ENCODE measurements around the gene CDC123.
A peak's percentile ranks its signal among the peaks of the same experiment; 100 is the strongest.
"Not testable (repeated sequence)": the region's sequence is repeated elsewhere in the genome, so short reads cannot be mapped to it uniquely, and the experiment has no call there.

The CDC123 gene

DNA sequence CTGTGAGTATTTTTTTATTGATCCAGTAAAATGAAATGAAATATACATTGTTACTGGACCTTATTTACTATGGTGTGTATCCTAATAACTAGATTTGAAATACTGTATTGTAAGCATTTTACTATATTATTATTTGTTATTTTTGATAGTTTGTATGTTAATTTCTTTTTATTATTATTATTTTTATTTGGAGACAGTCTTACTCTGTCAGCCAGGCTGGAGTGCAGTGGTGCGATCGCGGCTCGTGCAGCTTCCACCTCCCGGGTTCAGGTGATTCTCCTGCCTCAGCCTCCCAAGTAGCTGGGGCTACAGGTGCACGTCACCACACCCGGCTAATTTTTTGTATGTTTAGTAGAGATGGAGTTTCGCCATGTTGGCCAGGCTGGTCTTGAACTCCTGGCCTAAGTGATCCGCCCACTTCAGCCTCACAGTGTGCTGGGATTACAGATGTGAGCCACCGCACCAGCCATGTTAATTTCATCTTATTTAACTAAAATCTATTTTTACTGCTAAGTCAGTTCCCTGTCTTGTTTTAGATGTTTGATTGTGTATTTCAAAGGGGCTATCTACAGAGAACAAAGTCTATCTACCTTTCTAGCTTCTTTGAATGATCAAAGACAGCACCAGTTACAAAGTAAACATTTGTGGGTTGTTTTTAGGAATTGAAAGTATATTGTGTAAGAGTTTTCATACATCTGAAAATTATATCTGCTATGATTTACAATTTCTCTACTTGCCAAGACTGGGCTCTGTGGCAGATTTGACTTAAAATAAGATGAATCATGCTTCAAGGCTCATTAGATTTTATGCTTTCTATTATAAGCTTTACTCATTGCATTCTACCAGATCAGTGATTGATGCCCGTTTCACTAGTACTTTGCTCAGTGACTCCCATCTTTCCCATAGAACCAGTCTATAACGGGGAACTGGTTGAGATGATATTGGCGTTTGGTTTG lies 41.6 kb downstream of the CDC123 start:
- peak; percentile 0 for DNase-seq

DNA sequence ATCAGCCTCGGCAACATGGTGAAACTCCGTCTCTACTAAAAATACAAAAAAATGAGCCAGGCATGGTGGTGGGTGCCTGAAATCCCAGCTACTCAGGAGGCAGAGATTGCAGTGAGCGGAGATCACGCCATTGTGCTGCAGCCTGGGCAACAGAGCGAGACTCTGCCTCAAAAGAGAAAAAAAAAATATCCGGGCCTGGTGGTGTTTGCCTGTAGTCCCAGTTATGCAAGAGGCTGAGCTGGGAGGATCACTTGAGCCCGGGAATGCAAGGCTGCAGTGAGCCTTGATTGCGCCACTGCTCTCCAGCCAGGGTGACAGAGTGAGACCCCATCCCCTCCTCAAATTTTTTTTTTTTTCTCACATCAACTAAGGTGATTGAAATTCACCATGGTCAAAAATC lies 42.8 kb downstream of the CDC123 start:
- DNase-seq: no peak

DNA sequence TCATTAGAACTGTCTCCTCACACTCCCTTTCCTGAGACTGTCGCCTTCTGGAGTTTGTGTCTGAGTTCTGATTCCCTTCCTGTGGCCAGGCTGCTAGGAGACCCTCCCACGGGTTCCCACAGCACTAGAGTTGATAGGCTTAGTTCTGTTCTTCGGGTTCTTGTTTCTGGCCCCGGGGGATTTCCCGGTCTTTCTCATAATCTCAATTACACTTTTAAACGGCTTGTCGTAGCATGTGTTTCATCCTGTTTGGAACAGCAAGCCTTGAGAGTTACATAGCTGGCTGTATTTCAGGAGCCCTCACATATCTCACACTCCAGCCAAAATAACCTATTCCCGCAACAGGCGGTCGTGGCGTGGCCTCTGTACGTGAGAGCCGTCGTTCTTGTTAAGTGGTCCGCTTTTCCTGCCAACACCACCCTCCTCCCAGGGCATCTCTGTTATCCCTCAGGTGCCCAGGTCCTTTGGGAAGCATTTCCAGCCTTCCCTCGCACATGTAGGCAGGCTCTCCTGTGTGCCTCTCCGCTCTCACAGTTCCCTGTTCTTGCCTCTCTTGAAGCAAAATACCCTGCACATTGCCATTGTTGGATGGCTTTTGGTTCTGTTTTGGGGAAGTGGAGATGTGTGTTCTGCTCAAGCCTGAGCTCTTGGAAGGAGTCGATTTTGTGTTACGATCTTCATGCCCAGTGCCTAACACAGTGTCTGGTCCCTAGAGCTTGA lies 46.0 kb downstream of the CDC123 start:
- DNase-seq: no peak

DNA sequence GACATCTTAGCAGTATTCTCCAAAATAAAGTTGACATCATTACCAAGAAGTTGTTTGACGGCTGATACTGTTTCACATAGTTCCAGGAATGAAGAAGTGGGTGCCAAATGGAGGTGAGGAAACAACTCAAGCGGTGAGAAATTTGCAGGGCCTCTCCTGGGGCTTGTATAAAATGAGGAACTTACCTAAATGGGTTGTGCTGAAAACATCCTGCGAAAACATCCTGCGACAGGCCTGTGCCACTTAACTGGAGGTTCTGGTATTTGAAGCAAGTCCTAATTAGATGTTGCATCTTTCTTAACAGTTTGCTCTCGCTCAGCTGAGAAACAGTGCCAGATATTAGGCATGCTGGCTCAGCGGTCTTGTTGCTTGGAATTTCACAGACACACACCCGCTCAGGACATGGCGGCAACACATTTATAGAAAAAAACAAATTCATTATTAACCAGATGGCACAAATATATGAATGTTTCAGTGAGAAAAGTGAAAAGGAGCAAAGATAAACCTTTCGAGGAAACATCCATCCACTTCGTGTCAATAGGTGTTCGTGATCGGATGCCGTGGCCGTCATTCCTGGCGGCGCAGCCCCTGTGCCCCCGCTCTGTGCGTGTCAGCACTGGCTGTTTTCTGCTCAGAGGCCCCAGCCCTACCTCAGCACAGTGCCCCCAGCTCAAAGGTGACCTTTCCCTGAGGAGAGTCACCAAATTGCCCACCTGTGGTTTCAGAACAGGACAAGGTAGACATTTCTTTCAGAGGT lies 48.1 kb downstream of the CDC123 start:
- DNase-seq: no peak

DNA sequence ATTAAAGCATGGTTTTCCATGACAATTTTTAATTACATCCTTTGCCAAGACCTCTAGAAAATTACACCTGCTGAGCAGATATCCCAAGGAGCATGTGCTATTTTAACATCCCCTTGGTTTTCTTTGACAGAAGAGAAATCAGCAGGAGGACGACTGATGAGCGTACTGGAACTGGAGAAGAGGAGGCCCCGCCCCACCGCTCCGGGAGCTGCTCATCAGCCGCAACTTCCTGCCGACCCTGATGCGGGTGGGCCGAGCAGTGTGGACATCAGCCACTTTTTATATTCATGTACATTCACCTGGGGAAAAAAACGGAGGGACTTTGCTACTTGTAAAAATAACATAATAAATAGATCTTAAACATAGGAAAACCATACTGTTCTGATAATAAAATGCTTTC lies 54.2 kb downstream of the CDC123 start:
- no peak for DNase-seq

DNA sequence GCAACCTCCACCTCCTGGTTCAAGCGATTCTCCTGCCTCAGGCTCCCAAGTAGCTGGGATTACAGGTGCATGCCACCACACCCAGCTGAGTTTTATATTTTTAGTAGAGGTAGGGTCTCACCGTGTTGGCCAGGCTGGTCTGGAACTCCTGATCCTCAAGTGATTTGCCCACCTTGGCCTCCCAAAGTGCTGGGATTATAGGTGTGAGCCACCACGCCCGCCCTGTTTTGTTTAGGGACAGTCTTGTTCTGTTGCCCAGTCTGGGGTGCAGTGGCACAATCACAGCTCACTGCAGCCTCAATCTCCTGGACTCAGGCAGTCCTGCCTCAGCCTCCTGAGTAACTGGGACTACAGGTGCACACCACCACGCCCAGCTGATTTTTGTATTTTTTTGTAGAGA lies 54.7 kb downstream of the CDC123 start:
- DNase-seq: not testable (repeated sequence)

DNA sequence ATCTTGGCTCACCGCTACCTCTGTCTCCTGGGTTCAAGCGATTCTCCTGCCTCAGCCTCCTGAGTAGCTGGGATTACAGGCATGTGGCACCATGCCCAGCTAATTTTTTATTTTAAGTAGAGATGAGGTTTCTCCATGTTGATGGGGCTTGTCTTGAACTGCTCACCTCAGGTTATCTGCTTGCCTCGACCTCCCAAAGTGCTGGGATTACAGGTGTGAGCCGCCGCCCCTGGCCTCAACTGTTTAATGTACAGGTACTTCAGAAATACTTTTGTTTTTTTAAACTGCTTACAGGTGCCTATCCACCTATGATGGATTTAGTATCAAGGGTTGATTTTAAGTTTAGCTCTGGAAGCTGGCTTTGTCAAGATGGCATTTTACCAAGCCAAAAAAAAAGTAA lies 55.6 kb downstream of the CDC123 start:
- DNase-seq: no peak

DNA sequence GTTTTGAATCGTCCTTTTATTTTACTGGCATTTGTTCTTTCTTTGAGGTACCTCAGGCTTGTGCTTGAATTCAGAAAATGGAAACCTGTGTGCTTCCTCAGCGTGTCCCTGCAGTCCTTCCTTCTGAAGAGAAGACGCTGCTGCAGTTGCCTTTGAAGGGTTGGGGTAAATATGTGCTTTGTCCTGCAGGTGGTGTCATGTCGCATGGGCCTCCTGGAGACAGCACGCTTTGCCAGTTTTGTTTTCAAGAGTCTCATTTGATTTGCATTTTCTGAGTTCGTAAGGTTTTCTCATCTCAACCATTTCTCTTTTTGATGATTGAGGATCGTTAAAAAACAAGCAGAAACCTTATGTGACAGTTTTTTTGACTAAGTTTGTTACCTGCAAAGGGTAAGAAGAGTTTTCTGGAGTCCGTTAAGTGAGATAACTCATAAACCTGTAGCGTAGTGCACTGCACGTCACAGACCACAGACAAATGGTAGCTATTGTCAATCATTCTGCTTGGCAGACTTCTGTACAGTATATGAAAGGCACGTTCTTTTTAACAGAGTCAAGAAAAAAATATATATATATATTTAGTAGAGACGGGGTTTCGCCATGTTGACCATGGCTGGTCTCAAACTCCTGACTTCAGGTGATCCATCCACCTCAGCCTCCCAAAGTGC lies 57.0 kb downstream of the CDC123 start:
- peak; percentile 38 for DNase-seq

DNA sequence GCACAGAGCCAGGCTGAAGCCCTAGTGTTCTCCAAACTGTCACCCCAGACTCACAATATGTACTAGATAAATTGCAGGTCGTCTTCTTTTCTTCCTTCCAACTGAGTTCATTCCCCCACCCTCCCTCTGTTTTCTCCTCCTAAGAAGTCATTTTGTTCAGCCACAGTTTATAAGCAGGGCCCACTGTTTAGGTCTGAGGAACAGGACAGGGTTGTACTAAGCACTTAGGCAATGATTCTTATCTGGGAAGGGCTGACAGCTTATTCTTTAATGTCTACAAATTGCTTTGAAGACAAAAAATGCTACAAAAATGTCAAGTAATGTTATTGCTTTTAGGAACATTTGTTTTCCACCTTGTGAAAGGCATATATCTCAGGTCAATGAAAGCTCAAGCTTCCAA lies 59.1 kb downstream of the CDC123 start:
- no peak for DNase-seq

DNA sequence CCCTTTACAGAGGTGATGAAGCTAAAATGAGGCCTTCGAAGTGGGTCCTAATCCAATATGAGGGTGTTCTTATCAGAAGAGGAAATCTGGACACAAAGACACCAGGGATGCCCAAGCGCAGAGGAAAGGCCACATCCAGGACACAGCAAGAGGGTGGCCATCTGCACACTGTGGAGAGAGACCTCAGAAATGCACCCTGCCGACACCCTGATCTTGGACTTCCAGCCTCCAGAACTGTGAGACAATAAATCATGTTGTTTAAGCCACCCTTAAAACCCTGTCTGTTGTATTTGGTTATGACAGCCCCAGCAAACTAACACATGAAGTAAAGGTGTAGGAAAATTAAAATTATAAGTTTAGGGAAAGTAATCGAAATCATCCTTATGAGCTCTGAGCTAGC lies 64.0 kb downstream of the CDC123 start:
- no peak for DNase-seq

DNA sequence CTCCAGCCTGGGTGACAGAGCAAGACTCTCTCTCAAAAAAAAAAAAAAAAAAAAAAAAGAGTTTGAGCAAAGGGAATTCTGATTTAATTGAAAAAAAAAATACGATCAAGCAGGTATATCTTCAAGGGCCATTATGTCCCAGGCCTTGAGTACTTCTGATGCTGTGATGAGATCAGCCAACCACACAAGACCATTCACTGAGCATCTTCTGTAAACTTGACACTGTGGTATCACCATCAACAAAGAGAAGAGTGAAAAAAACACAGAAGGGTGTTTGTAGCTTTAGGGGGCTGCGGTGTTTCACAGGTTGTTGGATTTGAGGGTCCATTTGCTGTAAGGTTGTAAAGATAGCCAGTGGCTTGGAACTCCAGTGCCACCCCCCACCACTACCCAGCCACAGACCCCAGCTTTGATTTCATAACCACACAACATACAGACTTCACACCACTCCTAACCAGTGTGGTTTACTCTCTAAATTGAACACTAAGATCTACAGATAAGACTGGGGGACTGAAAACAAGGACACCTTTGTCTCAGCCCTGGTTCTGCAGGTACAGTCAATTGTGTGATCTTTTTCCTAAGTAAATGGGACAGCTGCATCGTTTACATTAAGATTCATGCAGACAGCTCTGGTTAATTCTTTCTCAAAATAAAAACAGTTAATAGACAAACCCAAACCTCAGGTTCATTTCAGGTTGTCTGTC lies 66.4 kb downstream of the CDC123 start:
- DNase-seq: no peak

DNA sequence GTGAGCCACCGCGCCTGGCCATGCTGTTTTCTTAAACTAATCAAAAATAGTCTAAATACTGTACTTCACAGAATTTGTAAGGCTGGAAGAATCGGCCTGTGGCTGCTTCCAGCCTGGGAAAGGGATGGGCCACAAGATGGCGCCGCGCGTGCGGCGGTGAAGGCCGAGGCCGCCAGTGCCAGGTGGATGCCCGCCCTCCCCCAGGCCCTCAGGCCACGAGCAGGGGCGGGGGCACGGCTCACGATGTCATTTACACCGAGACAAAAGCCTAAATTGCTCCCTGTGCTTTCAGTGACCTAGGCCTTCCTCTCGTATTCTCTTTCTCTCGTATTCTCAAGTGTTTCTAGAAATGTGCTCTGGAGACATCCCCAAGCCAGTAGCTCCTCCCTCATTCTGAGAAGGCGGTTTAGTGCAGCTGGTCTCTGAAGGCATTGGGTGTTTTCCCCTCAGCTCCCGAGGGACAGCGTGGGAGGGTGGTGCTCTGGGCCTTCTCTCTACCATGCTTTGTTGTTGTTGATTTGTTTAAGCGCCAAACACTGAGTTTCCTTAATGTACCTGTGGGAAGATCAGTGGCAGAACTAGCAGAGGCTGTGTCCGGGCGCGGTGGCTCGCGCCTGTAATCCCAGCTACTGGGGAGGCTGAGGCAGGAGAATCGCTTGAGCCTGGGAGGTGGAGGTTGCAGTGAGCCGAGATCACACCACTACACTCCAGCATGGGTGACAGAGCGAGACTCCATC lies 68.4 kb downstream of the CDC123 start:
- peak; percentile 93 for DNase-seq

DNA sequence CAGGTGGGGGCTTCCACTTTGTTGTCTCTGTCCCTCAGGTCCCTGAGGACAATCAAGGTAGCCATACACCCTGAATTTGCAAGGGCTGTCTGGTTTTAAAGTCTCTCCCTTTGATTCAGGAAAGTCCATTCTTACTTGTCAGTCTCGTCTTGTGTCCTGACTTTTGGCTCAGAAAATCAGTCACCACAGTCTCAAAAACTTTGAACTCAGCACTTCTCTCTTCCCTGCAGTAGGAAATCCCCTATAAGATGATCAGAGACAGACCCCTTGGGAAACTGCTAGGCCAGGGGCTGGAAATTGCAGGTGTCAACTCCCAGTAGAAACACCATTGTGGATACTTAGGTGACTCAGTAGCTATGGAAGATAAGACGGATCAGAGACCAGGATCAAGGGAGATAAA lies 73.1 kb downstream of the CDC123 start:
- no peak for DNase-seq

DNA sequence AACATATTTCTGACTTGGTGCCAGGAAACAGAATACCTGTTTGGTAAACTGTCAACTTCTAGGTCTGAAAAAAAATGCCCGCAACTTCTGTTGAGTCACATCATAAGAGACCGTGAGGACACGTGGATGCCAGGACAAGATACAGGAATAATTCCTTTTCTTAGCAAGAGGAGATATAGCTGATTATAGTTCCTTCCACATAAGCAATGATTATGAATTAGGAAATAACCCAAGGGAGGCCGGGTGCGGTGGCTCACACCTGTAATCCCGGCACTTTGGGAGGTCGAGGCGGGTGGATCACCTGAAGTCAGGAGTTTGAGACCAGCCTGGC lies 75.2 kb downstream of the CDC123 start:
- no peak for DNase-seq

DNA sequence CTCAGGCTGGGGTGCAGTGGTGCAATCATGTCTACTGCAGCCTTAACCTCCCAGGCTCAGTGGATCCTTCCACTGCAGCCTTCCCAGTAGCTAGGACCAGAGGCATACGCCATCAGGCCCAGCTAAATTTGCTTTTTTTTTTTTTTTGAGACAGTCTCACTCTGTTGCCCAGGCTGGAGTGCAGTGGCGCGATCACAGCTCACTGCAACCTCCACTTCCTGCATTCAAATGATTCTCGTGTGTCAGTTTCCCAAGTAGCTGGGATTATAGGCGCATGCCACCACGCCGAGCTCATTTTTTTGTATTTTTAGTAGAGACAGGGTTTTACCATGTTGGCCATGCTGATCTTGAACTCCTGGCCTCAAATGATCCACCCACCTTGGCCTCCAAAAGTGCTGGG lies 81.9 kb downstream of the CDC123 start:
- not testable (repeated sequence) for DNase-seq

DNA sequence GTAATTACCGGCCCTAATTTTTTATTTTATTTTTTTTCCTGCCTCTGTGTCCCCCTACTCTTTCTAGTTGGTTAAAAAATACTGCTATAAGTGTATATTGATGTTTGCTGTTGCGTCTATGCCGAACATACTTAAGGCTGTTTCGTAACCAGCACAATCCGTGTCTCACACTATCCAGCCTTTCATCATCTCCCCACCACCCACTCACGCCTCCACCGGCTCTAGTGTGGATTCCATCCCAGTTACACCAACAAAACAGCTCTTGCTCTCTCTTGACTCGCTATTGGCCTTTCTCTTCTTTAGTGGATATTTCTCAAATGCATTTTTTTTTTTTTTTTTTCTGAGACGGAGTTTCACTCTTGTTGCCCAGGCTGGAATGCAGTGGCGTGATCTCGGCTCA lies 83.3 kb downstream of the CDC123 start:
- DNase-seq: no peak

DNA sequence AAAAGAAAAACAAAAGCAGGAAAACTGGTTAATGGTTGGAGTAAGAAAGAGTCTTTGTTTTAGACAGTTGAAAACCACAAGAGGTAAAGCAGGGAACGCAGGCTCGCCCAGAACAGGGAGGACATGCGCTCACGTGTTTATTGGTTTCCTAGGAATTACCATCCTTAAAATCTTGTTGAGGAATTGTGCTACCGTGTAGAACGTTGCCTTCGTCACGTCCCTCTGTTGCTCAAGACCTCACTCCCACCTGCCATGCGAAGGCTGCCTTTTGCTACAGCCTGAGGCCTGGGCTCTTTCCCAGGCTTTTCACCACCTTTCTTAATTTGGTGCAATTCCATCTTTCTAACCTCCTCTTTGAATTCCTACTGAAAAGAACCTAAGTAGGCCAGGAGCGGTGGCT lies 91.8 kb downstream of the CDC123 start:
- DNase-seq: no peak

DNA sequence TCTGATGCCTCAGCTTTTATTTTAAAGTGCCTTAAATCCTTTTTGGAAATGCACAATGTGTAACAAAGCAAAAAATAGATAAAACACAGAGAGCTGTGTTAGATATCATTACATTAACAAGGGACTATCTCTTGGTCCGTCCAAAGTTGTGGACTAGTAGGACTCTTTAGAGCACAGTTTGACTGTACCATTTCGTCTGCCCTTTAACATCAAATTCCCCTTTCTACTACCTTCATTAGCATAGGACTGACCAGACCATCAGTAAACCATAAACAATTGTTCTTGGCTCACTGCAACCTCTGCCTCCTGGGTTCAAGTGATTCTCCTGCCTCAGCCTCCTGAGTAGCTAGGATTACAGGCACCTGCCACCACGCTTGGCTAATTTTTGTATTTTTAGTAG lies 101.8 kb downstream of the CDC123 start:
- DNase-seq: not testable (repeated sequence)

DNA sequence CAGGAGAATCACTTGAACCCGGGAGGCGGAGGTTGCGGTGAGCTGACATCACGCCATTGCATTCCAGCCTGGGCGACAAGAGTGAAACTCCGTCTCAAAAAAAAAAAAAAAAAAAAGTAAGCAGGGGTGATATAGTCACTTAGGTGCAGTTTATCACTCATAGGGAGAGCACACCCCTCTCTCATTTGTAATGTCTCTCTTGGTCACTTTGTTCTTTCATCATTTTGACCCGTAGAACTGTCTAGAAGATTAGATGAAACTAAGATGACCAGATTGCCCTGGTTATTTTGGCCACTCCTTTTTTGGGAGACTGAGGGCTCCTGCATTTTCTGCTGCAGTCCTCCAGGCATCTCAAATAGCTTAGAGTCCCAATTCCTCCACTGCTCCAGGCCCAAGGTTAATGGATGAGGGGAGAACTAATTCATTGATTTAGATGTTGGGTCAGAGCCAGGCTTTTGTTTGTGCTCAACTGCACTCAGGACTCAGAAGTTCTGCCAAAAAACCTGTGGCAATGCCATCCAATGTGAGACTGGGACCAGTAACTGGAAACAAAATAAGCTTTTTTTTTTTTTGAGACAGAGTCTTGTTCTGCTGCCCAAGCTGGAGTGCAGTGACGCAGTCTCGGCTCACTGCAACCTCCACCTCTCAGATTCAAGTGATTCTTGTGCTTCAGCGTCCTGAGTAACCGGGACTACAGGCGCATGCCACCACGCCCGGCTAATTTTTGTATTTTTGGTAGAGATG lies 103.4 kb downstream of the CDC123 start:
- DNase-seq: no peak

Data from NCI-H69 (cell line).